C4-2B (cell line): ENCODE results near the gene AP3M1.

Experiments
- CTCF ChIP-seq: fragments of 450-650 bp; conservative IDR thresholded peaks from 2 replicates; pipeline ENCODE4 v1.5.1; 2017; ENCODE audit warnings: mild to moderate bottlenecking
- ZFX ChIP-seq: fragments of 450-650 bp; IDR thresholded peaks from 2 replicates; pipeline ENCODE4 v1.6.1; 2017

GRCh38 chr10:74187237-74187636, 36.6 kb upstream of the AP3M1 start:
- TF ChIP-seq CTCF = no peak
- no peak for TF ChIP-seq ZFX
